NT2/D1 (cell line): ENCODE results near the gene RNLS.

Experiments used
- DNase-seq: peaks from one replicate; pipeline ENCODE4 v3.0.0-alpha.2; 2011; ENCODE audit warnings: low read depth, low spot score
- H3K27me3 ChIP-seq: 2 replicates; pipeline ENCODE4 v1.6.0; 2011; ENCODE audit warnings: mild to moderate bottlenecking; ENCODE audit not compliant: insufficient read length, insufficient read depth
- H3K36me3 ChIP-seq: 2 replicates; pipeline ENCODE4 v1.6.1; 2011; ENCODE audit warnings: mild to moderate bottlenecking, low read length, mixed read lengths; ENCODE audit not compliant: insufficient read depth, insufficient read length
- H3K4me1 ChIP-seq: 2 replicates; pipeline ENCODE4 v1.5.1; 2011; ENCODE audit not compliant: insufficient read depth, insufficient read length
- H3K4me3 ChIP-seq: 2 replicates; pipeline ENCODE4 v1.5.1; 2011; ENCODE audit warnings: low read depth; ENCODE audit not compliant: insufficient read length
- H3K9ac ChIP-seq: 2 replicates; pipeline ENCODE4 v1.6.0; 2011; ENCODE audit warnings: low read depth; ENCODE audit not compliant: insufficient read length
- H3K9me3 ChIP-seq: 2 replicates; pipeline ENCODE4 v1.5.1; 2011; ENCODE audit warnings: mild to moderate bottlenecking, low read length; ENCODE audit not compliant: insufficient read depth
- SUZ12 ChIP-seq: IDR thresholded peaks from 2 replicates; pipeline ENCODE4 v1.6.1; 2011; ENCODE audit not compliant: insufficient read length, insufficient read depth; ENCODE audit errors: extremely low read depth
- YY1 ChIP-seq: IDR thresholded peaks from 2 replicates; pipeline ENCODE4 v1.6.1; 2011; ENCODE audit not compliant: insufficient read length, insufficient read depth
- ZNF274 ChIP-seq: IDR thresholded peaks from 2 replicates; pipeline ENCODE4 v1.6.1; 2011; ENCODE audit warnings: mild to moderate bottlenecking, low read depth, low read length

Gene RNLS

GRCh38 chr10:88395677-88396076, 187.4 kb downstream of the RNLS start:
- no peak for DNase-seq
- Histone ChIP-seq H3K9ac (no peak overlapping the region), H3K9me3 (peaks cover 16% of the 10 kb centered on the region), H3K4me1 (no peaks in the 10 kb centered on the region), H3K36me3 (no peaks in the 10 kb centered on the region), H3K4me3 (no peak overlapping the region), H3K27me3 (no peaks in the 10 kb centered on the region)
- TF ChIP-seq ZNF274 = no peak
- TF ChIP-seq YY1 = no peak
- TF ChIP-seq SUZ12 = no peak

GRCh38 chr10:88392222-88392621, 190.9 kb downstream of the RNLS start:
- no peaks in the 10 kb centered on the region for H3K27me3 ChIP-seq
- no peak overlapping the region for H3K9ac ChIP-seq
- H3K4me3 ChIP-seq = no peak overlapping the region
- no peak for DNase-seq
- H3K36me3 ChIP-seq = no peaks in the 10 kb centered on the region
- H3K4me1 ChIP-seq = no peaks in the 10 kb centered on the region
- H3K9me3 ChIP-seq = peaks cover 16% of the 10 kb centered on the region
- no peak for TF ChIP-seq ZNF274
- TF ChIP-seq SUZ12 = no peak
- no peak for TF ChIP-seq YY1

GRCh38 chr10:88390041-88390440, 193.1 kb downstream of the RNLS start:
- H3K36me3 ChIP-seq = no peaks in the 10 kb centered on the region
- H3K4me3 ChIP-seq = no peak overlapping the region
- no peak for DNase-seq
- no peak overlapping the region for H3K9ac ChIP-seq
- no peaks in the 10 kb centered on the region; the same call in 1 of the 2 replicates for H3K9me3 ChIP-seq
- no peaks in the 10 kb centered on the region for H3K4me1 ChIP-seq
- no peak for TF ChIP-seq ZNF274
- no peak for TF ChIP-seq SUZ12
- TF ChIP-seq YY1 = no peak
- no peaks in the 10 kb centered on the region for H3K27me3 ChIP-seq

GRCh38 chr10:88389456-88389855, 193.7 kb downstream of the RNLS start:
- TF ChIP-seq ZNF274 = no peak
- TF ChIP-seq YY1 = no peak
- no peak for TF ChIP-seq SUZ12
- H3K9ac ChIP-seq = no peak overlapping the region
- H3K9me3 ChIP-seq = no peaks in the 10 kb centered on the region
- DNase-seq = peak; percentile 5
- H3K36me3 ChIP-seq = no peaks in the 10 kb centered on the region
- H3K4me3 ChIP-seq = no peak overlapping the region
- no peaks in the 10 kb centered on the region for H3K4me1 ChIP-seq
- H3K27me3 ChIP-seq = no peaks in the 10 kb centered on the region

GRCh38 chr10:88388324-88388723, 194.8 kb downstream of the RNLS start:
- TF ChIP-seq YY1 = no peak
- TF ChIP-seq SUZ12 = no peak
- TF ChIP-seq ZNF274 = no peak
- H3K4me3 ChIP-seq = no peak overlapping the region
- no peaks in the 10 kb centered on the region for H3K27me3 ChIP-seq
- no peaks in the 10 kb centered on the region for H3K9me3 ChIP-seq
- no peak overlapping the region for H3K9ac ChIP-seq
- DNase-seq = no peak
- no peaks in the 10 kb centered on the region for H3K4me1 ChIP-seq
- H3K36me3 ChIP-seq = no peaks in the 10 kb centered on the region

GRCh38 chr10:88386821-88387773, 196.0 kb downstream of the RNLS start:
- no peak overlapping the region for H3K9ac ChIP-seq
- no peaks in the 10 kb centered on the region for H3K9me3 ChIP-seq
- no peaks in the 10 kb centered on the region for H3K27me3 ChIP-seq
- no peaks in the 10 kb centered on the region for H3K4me1 ChIP-seq
- H3K4me3 ChIP-seq = no peak overlapping the region
- TF ChIP-seq ZNF274 = no peak
- no peak for TF ChIP-seq YY1
- TF ChIP-seq SUZ12 = no peak
- no peak for DNase-seq
- no peaks in the 10 kb centered on the region for H3K36me3 ChIP-seq

GRCh38 chr10:88386204-88386788, 196.8 kb downstream of the RNLS start:
- DNase-seq = no peak
- Histone ChIP-seq H3K4me1 (no peaks in the 10 kb centered on the region), H3K36me3 (no peaks in the 10 kb centered on the region), H3K9ac (no peak overlapping the region), H3K4me3 (no peak overlapping the region), H3K9me3 (no peaks in the 10 kb centered on the region), H3K27me3 (no peaks in the 10 kb centered on the region)
- TF ChIP-seq ZNF274 (no peak), YY1 (no peak), SUZ12 (no peak)
